NCI-H1105 treated with DMSO at 0.1 percent for 48 hours (cell line): ENCODE data around the gene BSG.
A peak's percentile ranks its signal among the peaks of the same experiment; 100 is the strongest.
"Not testable (repeated sequence)": the region's sequence is repeated elsewhere in the genome, so short reads cannot be mapped to it uniquely, and the experiment has no call there.

Experiments
- DNase-seq: peaks from one replicate; lab custom pipeline; 2025; lab: John Stamatoyannopoulos, UW

BSG gene

DNA sequence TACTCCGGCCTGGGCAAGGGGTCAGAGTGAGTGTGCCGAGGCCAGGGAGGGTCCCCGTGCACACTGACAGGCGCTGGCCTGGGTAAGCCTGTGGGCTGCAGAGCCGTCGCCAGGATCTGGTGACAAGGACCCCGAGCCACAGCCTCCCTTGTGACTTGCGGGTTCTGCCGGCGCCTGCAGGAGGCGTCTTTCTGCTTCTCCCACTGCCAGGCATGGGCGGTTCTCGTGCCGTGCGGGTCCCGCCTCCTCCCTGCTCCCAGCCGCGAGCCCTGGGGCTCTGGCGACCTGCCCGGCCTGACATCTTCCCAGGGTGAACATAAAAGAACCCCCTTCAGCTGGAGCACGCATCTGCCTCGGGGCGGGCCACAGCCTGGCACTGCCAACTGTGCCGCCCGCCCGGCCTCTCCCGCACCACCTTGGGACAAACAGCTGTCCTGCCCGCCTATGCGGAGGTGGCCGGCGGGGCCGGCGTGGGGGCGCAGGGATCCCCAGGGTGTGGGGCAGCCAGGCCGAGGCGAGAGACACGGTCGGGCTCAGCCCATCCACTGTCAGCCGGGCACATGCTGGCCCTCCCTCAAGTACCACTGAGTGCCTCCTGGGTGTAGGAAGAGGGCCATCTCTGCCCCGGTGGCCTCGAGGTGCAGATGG lies 15.8 kb downstream of the BSG start:
- peak; percentile 92 for DNase-seq

DNA sequence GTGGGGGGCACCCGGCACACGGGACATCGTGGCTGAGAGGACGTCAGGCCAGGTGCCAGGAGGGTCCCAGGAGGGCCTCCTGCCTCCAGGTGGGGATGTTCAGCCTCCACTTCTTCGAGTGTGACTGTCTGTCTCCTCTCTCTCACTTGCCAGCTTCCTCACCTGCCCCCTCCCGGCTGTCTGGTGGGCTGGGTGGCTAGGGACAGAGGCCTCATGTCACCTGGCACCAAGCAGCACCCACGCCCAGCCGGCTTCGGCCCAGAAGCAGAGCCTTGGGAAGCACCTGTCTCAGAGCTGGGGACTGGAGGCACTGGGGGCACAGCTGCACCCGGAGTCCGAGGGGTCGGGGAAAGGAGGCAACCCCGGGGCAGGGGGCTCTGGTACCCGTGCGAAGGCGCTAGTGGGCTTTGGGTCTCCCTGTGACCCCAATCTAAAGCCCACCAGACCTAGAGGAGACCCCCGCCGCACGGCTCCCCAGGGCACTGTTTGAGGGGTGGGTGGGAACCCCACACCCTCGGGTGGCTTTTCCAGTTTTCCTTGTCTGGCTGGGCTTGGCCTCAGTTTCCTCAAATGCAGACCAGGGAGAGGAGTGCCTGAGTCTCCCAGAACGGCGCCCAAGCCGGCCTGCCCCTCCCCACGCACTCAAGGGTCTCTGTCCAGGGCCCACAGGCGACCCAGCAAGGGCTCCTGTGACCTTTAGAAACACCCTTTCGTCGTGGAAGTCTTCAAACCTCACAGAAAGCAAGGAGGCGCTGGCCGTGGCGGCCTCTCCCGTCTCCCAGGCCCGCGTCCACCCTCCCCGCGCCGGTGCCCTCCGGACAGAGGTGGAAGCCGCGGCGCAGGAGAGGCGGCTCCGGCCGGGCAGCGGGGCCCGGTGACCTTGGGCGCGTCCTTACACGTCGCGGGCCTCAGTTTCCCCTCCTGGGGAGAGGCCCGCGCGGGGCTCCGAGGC lies 16.6 kb downstream of the BSG start:
- peak; percentile 83 for DNase-seq

GRCh38 chr19:589693-590395 lies 17.4 kb downstream of the BSG start, which contains the start of gene HCN2:
Gene HCN2 (plus strand): TSS chr19:589881. CDS start chr19:589946, 65 bp downstream.
- DNase-seq = no peak

- peak; percentile 26 for DNase-seq
Observed at GRCh38 chr19:590396-590745, 18.0 kb downstream of the BSG start.

DNA sequence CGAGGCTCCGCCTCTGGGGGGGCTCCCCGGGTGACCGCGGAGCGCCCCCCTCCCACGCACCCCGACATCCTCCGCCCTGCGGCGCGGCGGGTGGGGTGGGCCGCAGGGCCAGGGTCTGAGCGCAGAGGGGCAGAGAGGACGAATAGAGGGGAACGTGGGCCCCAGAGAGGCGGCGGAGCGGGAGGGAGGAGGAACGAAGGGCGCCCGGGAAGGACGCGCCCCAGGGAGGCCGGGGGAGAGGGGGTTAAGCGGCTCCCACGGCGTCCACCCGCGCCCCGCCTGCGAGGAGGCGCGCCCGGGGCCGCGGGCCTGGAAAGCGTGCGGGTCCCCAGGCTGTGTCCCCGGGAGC lies 18.3 kb downstream of the BSG start:
- no peak for DNase-seq

GRCh38 chr19:591099-591958 lies 18.9 kb downstream of the BSG start:
- no peak for DNase-seq

- no peak for DNase-seq
Observed at GRCh38 chr19:592101-592500, 19.7 kb downstream of the BSG start.

DNA sequence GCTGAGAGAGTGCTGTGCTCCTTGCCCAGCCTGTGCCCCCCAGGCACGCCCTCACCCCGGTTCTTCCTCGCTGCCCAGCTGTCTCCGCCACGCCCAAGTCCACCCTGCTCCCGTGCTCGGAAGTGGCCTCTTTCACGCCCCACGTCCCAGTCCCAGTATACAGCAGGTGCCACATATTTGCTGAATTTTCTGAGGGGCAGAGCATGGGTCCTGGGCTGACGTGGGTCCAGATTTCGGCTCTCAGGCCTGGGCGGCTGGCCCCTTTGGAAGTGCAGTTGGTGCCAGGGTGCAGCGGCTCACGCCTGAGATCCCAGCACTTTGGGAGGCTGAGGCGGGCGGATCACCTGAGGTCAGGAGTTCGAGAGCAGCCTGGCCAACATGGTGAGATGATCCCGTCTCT lies 20.7 kb downstream of the BSG start:
- DNase-seq = no peak

DNA sequence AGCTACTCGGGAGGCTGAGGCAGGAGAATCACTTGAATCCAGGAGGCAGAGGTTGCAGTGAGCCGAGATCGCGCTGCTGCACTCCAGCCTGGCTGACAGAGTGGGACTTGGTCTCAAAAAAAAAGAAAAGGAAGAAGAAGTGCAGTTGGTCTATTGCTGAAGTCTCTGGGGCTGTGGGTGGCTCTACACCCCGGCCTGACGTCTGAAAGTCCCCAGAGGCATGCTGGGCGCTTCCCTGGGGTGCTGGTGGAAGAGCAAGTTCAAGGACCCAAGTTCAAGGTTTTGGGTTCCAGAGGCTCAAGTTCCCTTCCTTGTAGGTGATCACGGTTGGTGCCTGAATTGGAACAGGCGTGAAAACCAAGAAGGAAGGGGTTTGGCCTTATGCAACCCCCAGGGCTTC lies 21.1 kb downstream of the BSG start:
- DNase-seq = no peak

GRCh38 chr19:594265-594870 lies 22.0 kb downstream of the BSG start:
- no peak for DNase-seq

DNA sequence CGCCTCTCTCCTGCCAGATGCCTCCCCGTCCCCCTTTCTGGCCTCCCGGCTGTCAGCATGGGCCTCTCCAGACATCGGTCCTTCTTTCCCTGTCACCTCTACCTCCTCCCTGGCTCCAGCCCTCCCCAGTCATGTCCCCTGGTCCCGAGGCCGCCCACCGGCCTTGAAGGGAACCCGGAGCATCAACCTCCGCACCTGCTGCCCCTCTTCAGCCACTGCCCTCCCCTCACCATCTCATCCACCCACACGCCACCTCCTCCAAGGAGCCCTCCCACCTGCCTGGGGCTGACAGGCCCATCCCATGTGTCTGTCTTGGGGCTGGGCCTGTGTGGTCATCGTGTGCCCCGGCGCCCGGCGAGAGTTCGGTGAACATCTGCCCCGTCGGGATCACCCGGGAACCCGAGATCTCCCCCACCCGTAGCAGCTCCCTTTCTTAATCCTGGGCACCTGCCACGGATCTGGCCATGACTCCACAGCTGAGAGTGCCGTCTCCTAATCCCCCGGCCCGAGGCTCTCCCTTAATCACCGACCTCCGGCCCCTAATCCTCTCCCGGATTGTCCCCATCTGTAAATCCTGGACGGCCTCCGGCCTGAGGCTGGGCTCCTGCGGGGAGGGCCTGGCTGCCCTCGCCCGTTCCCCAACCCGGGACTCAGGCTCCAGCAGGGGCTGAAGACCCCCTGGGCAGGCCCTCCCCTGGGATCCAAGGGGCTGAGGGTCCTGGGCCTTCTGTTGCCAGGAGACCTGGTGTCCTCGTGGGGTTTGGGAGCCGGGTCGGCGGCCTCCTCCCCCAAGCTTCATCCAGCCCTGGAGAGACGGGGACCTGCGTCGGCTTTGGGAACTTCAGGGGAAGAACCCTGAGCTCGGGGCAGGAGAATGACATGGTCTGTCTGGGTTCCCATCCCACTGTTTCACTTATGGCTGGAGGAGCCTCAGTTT lies 23.2 kb downstream of the BSG start:
- DNase-seq = no peak

DNA sequence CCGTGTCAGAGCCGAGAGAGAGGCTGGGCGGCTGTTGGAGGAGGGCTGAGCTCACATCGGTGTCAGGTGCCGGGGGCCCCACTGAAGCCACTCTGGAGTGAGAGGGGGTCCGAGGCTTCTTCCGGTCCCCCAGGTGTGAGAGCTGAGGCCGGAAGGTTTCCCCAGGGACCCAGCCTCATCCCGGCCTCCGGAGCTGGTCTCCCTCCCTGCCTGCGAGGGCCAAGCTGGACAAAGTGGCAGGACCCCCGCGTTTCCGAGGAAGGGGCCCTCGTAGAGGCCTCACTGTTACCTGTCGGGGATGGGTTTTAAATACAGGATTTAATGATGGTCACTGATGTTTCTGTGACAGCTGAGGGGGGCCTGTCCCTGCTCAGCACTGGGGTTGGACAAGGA lies 23.9 kb downstream of the BSG start:
- DNase-seq = no peak

GRCh38 chr19:597406-598315 lies 25.3 kb downstream of the BSG start:
- no peak for DNase-seq

- DNase-seq = no peak
Observed at GRCh38 chr19:601310-601709, 28.9 kb downstream of the BSG start.

GRCh38 chr19:601790-602189 lies 29.4 kb downstream of the BSG start:
- no peak for DNase-seq

DNA sequence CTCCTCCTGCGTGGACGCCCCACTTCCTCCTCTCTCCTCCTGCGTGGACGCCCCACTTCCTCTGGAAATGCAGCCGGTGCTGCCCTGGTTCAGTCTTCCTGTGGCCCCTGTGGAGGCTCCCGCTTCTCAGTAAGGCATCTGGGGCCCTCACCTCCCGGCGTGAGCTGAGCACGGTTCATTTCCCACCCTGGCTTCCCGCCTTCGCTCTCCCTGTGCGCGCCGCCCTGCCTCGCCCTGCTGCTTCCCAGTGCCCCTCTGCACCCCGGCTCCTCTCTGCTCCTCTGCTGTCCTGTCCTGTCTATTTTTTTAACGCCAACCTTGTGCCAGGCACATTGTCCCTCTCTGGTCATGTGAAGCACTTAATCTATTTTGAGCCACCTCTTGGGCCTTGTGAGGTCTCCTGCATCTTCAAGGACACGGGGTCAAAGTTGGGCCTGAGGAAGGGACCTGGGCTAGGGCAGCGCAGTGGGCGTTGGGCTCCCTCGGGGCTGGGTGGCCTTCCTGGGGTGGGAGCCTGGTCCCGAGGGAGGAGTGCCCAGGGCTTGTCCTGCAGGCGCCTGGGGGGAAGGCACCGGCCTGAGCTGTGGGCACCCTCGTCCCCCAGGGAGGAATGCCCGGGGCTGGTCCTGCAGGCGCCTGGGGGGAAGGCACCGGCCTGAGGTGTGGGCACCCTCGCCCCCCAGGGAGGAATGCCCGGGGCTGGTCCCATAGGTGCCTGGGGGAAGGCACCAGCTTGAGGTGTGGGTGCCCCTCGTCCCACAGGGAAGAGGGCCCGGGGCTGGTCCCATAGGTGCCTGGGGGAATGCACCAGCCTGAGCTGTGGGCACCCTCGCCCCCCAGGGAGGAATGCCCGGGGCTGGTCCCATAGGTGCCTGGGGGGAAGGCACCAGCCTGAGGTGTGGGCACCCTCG lies 30.2 kb downstream of the BSG start:
- DNase-seq = no peak

- DNase-seq = not testable (repeated sequence)
Observed at GRCh38 chr19:603302-603639, 30.9 kb downstream of the BSG start.

GRCh38 chr19:603779-604178 lies 31.4 kb downstream of the BSG start:
- not testable (repeated sequence) for DNase-seq
